ENCODE data around the gene TTC7B.

TTC7B gene

DNA sequence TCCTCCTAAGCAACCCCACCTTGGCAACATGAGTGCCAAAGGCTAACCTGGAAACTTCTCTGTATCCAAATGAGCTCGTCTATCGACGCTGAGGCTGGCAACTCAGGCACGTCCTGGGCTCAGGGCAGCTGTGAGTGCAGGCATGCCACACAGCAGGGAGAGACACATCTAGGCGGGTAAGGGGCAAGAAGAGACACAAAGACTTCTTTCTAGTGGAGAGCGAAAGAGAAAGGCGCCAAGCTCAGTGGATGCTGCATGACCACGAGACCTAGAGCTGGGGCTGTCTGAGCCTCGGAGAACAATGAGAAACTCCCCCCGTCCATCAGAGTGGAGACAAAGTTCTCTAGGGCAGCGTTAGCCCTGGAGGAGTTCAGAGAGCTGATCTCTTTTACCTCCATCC lies 249.0 kb downstream of the TTC7B start:
- TF ChIP-seq, protein P1, sequence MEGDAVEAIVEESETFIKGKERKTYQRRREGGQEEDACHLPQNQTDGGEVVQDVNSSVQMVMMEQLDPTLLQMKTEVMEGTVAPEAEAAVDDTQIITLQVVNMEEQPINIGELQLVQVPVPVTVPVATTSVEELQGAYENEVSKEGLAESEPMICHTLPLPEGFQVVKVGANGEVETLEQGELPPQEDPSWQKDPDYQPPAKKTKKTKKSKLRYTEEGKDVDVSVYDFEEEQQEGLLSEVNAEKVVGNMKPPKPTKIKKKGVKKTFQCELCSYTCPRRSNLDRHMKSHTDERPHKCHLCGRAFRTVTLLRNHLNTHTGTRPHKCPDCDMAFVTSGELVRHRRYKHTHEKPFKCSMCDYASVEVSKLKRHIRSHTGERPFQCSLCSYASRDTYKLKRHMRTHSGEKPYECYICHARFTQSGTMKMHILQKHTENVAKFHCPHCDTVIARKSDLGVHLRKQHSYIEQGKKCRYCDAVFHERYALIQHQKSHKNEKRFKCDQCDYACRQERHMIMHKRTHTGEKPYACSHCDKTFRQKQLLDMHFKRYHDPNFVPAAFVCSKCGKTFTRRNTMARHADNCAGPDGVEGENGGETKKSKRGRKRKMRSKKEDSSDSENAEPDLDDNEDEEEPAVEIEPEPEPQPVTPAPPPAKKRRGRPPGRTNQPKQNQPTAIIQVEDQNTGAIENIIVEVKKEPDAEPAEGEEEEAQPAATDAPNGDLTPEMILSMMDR (IDR thresholded peaks at IDR 0.05; ENCODE audit: low read depth, low read length, missing control alignments) = no peak
- in situ Hi-C loops (cut with HindIII; ENCODE audit: low sequenced_read_pairs) = loop anchor here (5.0 kb wide), 1 partner anchor 75 kb away; no protein-coding TSS in a partner anchor
- H3K4me3 ChIP-seq (ENCODE audit: low read depth, low read length) = no peak overlapping the region
- no peak for DNase-seq (ENCODE audit: low read depth)

DNA sequence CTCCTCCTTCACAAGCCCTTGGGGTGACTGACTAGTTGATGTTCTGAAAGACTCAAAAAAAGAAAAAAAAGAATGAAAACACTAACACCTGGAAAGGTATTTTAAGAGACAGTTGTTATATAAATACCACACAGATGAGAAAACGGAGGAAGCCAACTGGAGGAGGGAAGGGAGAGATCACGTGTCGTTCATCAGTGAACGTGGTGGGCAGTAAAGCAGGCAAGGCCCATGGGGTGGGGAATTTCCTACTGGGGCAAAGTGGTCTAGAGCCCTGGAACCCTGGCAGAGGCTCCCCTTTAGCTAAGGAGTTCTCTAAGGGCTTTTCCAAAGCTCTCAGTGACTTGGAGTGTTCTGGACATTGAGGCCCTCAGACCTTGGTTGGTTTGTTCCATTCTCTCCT lies 249.7 kb downstream of the TTC7B start:
- in situ Hi-C loops (cut with HindIII; ENCODE audit: low sequenced_read_pairs) = loop anchor here (5.0 kb wide), 1 partner anchor 76 kb away; no protein-coding TSS in a partner anchor
- TF ChIP-seq, protein P1 (IDR thresholded peaks at IDR 0.05; ENCODE audit: low read depth, low read length, missing control alignments) = no peak
- DNase-seq (ENCODE audit: low read depth) = no peak
- H3K4me3 ChIP-seq (ENCODE audit: low read depth, low read length) = no peak overlapping the region

DNA sequence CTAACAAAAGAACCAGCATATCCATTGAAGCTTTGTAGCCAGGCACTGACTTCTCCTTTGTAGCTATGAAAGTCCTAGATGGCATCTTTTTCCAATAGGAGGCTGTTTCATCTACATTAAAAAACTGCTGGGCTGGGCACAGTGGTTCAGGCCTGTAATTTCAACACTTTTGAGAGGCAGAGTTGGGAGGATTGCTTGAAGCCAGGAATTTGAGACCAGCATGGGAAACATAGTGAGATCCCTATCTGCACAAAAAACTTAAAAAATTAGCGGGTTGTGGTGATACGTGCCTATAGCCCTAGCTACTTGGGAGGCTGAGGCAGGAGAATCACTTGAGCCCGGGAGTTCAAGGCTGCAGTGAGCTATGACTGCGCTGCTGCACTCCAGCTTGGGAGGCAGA lies 251.7 kb downstream of the TTC7B start:
- in situ Hi-C loops (cut with HindIII; ENCODE audit: low sequenced_read_pairs) = no loop called here
- TF ChIP-seq, protein P1 (IDR thresholded peaks at IDR 0.05; ENCODE audit: low read depth, low read length, missing control alignments) = no peak
- no peak overlapping the region for H3K4me3 ChIP-seq (ENCODE audit: low read depth, low read length)
- DNase-seq (ENCODE audit: low read depth) = no peak

DNA sequence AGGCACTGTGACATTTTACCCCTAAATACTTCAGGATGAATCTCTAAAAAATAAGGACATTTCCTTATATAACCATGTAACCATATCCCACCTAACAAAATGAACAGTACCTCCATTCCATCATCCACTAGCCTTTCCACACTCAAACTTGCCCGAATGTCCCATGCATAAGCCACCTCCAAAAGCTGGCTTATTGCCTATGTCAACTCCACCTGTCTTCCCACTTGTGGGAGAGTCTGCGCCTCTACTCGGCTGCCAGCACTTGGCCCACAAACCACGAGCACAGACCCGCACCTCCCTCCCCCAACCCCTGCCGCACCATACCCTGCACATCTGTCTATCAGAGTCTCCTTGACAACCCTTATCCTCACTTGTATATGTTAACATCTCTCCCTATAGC lies 253.6 kb downstream of the TTC7B start:
- TF ChIP-seq, protein P1 (IDR thresholded peaks at IDR 0.05; ENCODE audit: low read depth, low read length, missing control alignments) = no peak
- DNase-seq (ENCODE audit: low read depth) = no peak
- H3K4me3 ChIP-seq (ENCODE audit: low read depth, low read length) = no peak overlapping the region
- in situ Hi-C loops (cut with HindIII; ENCODE audit: low sequenced_read_pairs) = no loop called here

DNA sequence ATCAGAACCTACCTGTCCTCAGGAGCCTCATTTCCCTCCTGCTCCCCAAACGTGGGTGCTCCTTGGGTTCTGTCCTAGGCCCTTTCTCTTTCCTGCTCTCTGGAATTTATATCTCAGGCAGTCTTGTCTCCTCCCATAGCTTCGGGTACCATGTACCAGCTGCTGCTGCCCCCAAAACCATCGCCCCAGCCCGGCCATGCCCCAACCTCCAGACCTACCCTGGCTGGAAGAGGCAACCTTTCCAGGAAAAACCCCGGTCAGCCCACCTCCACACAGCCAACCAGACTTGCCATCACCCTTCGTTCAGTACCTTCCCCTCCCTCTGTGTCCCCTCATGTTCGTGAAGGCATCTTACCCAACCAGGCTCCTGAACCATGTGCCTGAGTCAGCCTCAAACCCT lies 254.3 kb downstream of the TTC7B start:
- H3K4me3 ChIP-seq (ENCODE audit: low read depth, low read length) = no peak overlapping the region
- in situ Hi-C loops (cut with HindIII; ENCODE audit: low sequenced_read_pairs) = no loop called here
- no peak for DNase-seq (ENCODE audit: low read depth)
- TF ChIP-seq, protein P1 (IDR thresholded peaks at IDR 0.05; ENCODE audit: low read depth, low read length, missing control alignments) = no peak

DNA sequence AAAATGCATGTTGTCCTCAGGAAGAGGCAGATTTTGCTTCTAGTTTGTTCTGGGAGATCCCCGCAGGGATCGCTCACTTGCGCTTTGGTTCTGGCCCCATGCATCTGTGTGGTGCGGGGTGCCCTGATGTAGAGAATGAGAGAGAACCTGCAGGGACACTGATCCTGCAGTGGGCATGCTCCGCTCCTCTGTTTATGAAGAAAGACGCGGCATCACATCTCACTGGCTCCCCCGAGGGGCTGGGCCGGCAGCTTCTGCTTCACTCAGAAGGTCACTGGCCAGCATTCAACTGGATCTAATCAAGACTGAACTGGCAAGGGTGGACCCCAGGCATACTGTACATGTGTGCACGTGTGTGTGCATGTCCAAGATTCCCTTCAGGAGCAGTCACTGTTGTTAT lies 255.2 kb downstream of the TTC7B start:
- no peak overlapping the region for H3K4me3 ChIP-seq (ENCODE audit: low read depth, low read length)
- DNase-seq (ENCODE audit: low read depth) = no peak
- TF ChIP-seq, protein P1 (IDR thresholded peaks at IDR 0.05; ENCODE audit: low read depth, low read length, missing control alignments) = no peak
- in situ Hi-C loops (cut with HindIII; ENCODE audit: low sequenced_read_pairs) = no loop called here

DNA sequence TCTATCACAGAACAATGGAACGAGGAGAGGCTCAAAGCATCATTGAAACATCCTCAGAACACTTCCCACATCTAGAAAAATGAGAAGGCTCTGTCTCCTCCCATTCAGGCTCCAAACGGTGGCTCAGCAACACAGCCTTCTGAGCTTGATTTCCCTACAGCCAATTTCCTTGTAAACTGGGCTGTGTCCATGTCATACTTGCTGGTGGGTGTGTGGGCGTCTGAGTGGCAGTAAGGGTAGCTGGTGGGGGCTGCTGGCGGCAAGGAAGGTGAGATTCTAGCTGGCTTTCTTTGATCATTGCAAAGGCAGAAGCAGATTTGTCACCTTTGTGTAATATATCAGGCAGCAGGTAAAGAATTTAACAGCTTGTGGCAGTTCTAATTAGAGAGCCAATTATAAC lies 255.7 kb downstream of the TTC7B start:
- no peak overlapping the region for H3K4me3 ChIP-seq (ENCODE audit: low read depth, low read length)
- TF ChIP-seq, protein P1 (IDR thresholded peaks at IDR 0.05; ENCODE audit: low read depth, low read length, missing control alignments) = no peak
- DNase-seq (ENCODE audit: low read depth) = no peak
- in situ Hi-C loops (cut with HindIII; ENCODE audit: low sequenced_read_pairs) = no loop called here
